ENCODE results near the gene UPK1A.

Gene UPK1A

GRCh38 chr19:35712567-35713505, 46.5 kb downstream of the UPK1A start:
- H3K4me1 ChIP-seq (ENCODE audit: control insufficient read depth, insufficient read depth, low read length, poor library complexity, severe bottlenecking), result peaks cover 8% of the 10 kb centered on the region
- no peak overlapping the region for H3K4me3 ChIP-seq (ENCODE audit: extremely low read depth, insufficient read depth, low read length, poor library complexity, severe bottlenecking)
- no peaks in the 10 kb centered on the region for H3K9me3 ChIP-seq (ENCODE audit: control insufficient read depth, low read length)
- no peaks in the 10 kb centered on the region for H3K36me3 ChIP-seq (ENCODE audit: control insufficient read depth, insufficient read depth, low read length)
- 76 to 87% methylated on average over 6 to 9 of the region's 11 CpGs for WGBS, 2 experiments (ENCODE audit: insufficient coverage in 2 of 2)
- H3K27ac ChIP-seq (ENCODE audit: low read depth, low read length, severe bottlenecking), result no peak overlapping the region

GRCh38 chr19:35713506-35713850, 47.2 kb downstream of the UPK1A start:
- Histone ChIP-seq H3K4me1 (ENCODE audit: control insufficient read depth, insufficient read depth, low read length, poor library complexity, severe bottlenecking) (peaks cover 8% of the 10 kb centered on the region), H3K27ac (ENCODE audit: low read depth, low read length, severe bottlenecking) (no peak overlapping the region), H3K4me3 (ENCODE audit: extremely low read depth, insufficient read depth, low read length, poor library complexity, severe bottlenecking) (no peak overlapping the region), H3K36me3 (ENCODE audit: control insufficient read depth, insufficient read depth, low read length) (no peaks in the 10 kb centered on the region), H3K9me3 (ENCODE audit: control insufficient read depth, low read length) (no peaks in the 10 kb centered on the region)
- WGBS, 2 experiments (ENCODE audit: insufficient coverage in 2 of 2), result 57 to 100% methylated on average over 1 of the region's 2 CpGs

GRCh38 chr19:35713904-35714495, 47.7 kb downstream of the UPK1A start:
- H3K27ac ChIP-seq (ENCODE audit: low read depth, low read length, severe bottlenecking), result no peak overlapping the region
- peaks cover 8% of the 10 kb centered on the region for H3K4me1 ChIP-seq (ENCODE audit: control insufficient read depth, insufficient read depth, low read length, poor library complexity, severe bottlenecking)
- no peak overlapping the region for H3K4me3 ChIP-seq (ENCODE audit: extremely low read depth, insufficient read depth, low read length, poor library complexity, severe bottlenecking)
- no peaks in the 10 kb centered on the region for H3K9me3 ChIP-seq (ENCODE audit: control insufficient read depth, low read length)
- 85 to 94% methylated on average over 11 to 12 of the region's 12 CpGs for WGBS, 2 experiments (ENCODE audit: insufficient coverage in 2 of 2)
- no peaks in the 10 kb centered on the region for H3K36me3 ChIP-seq (ENCODE audit: control insufficient read depth, insufficient read depth, low read length)

GRCh38 chr19:35714601-35715354, 48.5 kb downstream of the UPK1A start:
- Histone ChIP-seq H3K36me3 (ENCODE audit: control insufficient read depth, insufficient read depth, low read length) (peaks cover 7% of the 10 kb centered on the region), H3K4me3 (ENCODE audit: extremely low read depth, insufficient read depth, low read length, poor library complexity, severe bottlenecking) (no peak overlapping the region), H3K9me3 (ENCODE audit: control insufficient read depth, low read length) (no peaks in the 10 kb centered on the region), H3K4me1 (ENCODE audit: control insufficient read depth, insufficient read depth, low read length, poor library complexity, severe bottlenecking) (peaks cover 8% of the 10 kb centered on the region), H3K27ac (ENCODE audit: low read depth, low read length, severe bottlenecking) (no peak overlapping the region)
- WGBS, 2 experiments (ENCODE audit: insufficient coverage in 2 of 2), result 54 to 62% methylated on average over 10 to 14 of the region's 14 CpGs

- H3K36me3 ChIP-seq (ENCODE audit: control insufficient read depth, insufficient read depth, low read length), result peaks cover 13% of the 10 kb centered on the region
- H3K4me3 ChIP-seq (ENCODE audit: extremely low read depth, insufficient read depth, low read length, poor library complexity, severe bottlenecking), result no peak overlapping the region
- no peak overlapping the region for H3K27ac ChIP-seq (ENCODE audit: low read depth, low read length, severe bottlenecking)
- no peaks in the 10 kb centered on the region for H3K9me3 ChIP-seq (ENCODE audit: control insufficient read depth, low read length)
- WGBS, 2 experiments (ENCODE audit: insufficient coverage in 2 of 2), result 80 to 81% methylated on average over 3 of the region's 7 CpGs
- H3K4me1 ChIP-seq (ENCODE audit: control insufficient read depth, insufficient read depth, low read length, poor library complexity, severe bottlenecking), result peaks cover 8% of the 10 kb centered on the region
Measured at GRCh38 chr19:35715355-35715809, 49.1 kb downstream of the UPK1A start.

GRCh38 chr19:35715981-35716800, 49.9 kb downstream of the UPK1A start:
- H3K4me3 ChIP-seq (ENCODE audit: extremely low read depth, insufficient read depth, low read length, poor library complexity, severe bottlenecking), result peak overlapping the region; percentile 69
- peak overlapping the region; percentile 71 for H3K27ac ChIP-seq (ENCODE audit: low read depth, low read length, severe bottlenecking)
- H3K36me3 ChIP-seq (ENCODE audit: control insufficient read depth, insufficient read depth, low read length), result peaks cover 20% of the 10 kb centered on the region
- peaks cover 6% of the 10 kb centered on the region for H3K4me1 ChIP-seq (ENCODE audit: control insufficient read depth, insufficient read depth, low read length, poor library complexity, severe bottlenecking)
- no peaks in the 10 kb centered on the region for H3K9me3 ChIP-seq (ENCODE audit: control insufficient read depth, low read length)
- WGBS, 2 experiments (ENCODE audit: insufficient coverage in 2 of 2), result 5% methylated on average over 46 to 48 of the region's 52 CpGs

GRCh38 chr19:35716801-35717664, 50.7 kb downstream of the UPK1A start:
- H3K36me3 ChIP-seq (ENCODE audit: control insufficient read depth, insufficient read depth, low read length), result peaks cover 27% of the 10 kb centered on the region
- 0% methylated on average over 66 to 69 of the region's 77 CpGs for WGBS, 2 experiments (ENCODE audit: insufficient coverage in 2 of 2)
- H3K27ac ChIP-seq (ENCODE audit: low read depth, low read length, severe bottlenecking), result peak overlapping the region; percentile 71
- peaks cover 5% of the 10 kb centered on the region for H3K4me1 ChIP-seq (ENCODE audit: control insufficient read depth, insufficient read depth, low read length, poor library complexity, severe bottlenecking)
- H3K9me3 ChIP-seq (ENCODE audit: control insufficient read depth, low read length), result no peaks in the 10 kb centered on the region
- H3K4me3 ChIP-seq (ENCODE audit: extremely low read depth, insufficient read depth, low read length, poor library complexity, severe bottlenecking), result peak overlapping the region; percentile 69

GRCh38 chr19:35717665-35718344, 51.5 kb downstream of the UPK1A start, which contains the start of gene KMT2B:
TSS of gene KMT2B (plus strand) at chr19:35718003. CDS start at chr19:35718019, 16 bp downstream.
- peak within 1 kb of the TSS; percentile 87 for H3K4me3 ChIP-seq (ENCODE audit: extremely low read depth, insufficient read depth, low read length, poor library complexity, severe bottlenecking)
- peak within 1 kb of the TSS; percentile 71 for H3K27ac ChIP-seq (ENCODE audit: low read depth, low read length, severe bottlenecking)
- no peaks in the 10 kb centered on the region for H3K9me3 ChIP-seq (ENCODE audit: control insufficient read depth, low read length)
- WGBS, 2 experiments (ENCODE audit: insufficient coverage in 2 of 2), result 0% methylated on average over 55 to 64 of the region's 109 CpGs
- H3K36me3 ChIP-seq (ENCODE audit: control insufficient read depth, insufficient read depth, low read length), result peaks cover 34% of the 10 kb centered on the region
- H3K4me1 ChIP-seq (ENCODE audit: control insufficient read depth, insufficient read depth, low read length, poor library complexity, severe bottlenecking), result peaks cover 5% of the 10 kb centered on the region

GRCh38 chr19:35718345-35719041, 52.2 kb downstream of the UPK1A start:
- H3K27ac ChIP-seq (ENCODE audit: low read depth, low read length, severe bottlenecking), result peak overlapping the region; percentile 66
- peaks cover 41% of the 10 kb centered on the region for H3K36me3 ChIP-seq (ENCODE audit: control insufficient read depth, insufficient read depth, low read length)
- peaks cover 5% of the 10 kb centered on the region for H3K4me1 ChIP-seq (ENCODE audit: control insufficient read depth, insufficient read depth, low read length, poor library complexity, severe bottlenecking)
- H3K4me3 ChIP-seq (ENCODE audit: extremely low read depth, insufficient read depth, low read length, poor library complexity, severe bottlenecking), result peak overlapping the region; percentile 87
- no peaks in the 10 kb centered on the region for H3K9me3 ChIP-seq (ENCODE audit: control insufficient read depth, low read length)
- WGBS, 2 experiments (ENCODE audit: insufficient coverage in 2 of 2), result 4% methylated on average over 37 to 38 of the region's 42 CpGs
